Mucosa of descending colon (tissue), 3 donors: ENCODE data around the gene GKN1. TPM values are rescaled to one million over a fixed set of nuclear protein-coding genes. Genes with fewer than 3 reads are reported as not detected.
A peak's percentile ranks its signal among the peaks of the same experiment; 100 is the strongest.

Source experiments
- ATAC-seq: fragments of 200-7000 bp; cut with Tn5 transposase; one replicate; pipeline ENCODE4 v1.9.1; 2020; ENCODE audit warnings: mild to moderate bottlenecking, moderate library complexity
- DNase-seq, 3 donors: peaks; one replicate each; pipeline ENCODE4 v3.0.0-alpha.2; 2020
- H3K36me3 ChIP-seq: fragments of 200-600 bp; one replicate; pipeline ENCODE4 v1.8.0; 2021; ENCODE audit warnings: low read depth, mild to moderate bottlenecking
- H3K4me1 ChIP-seq: fragments of 200-600 bp; one replicate; pipeline ENCODE4 v1.8.0; 2021; ENCODE audit warnings: low read depth, mild to moderate bottlenecking
- H3K4me3 ChIP-seq: fragments of 200-600 bp; one replicate; pipeline ENCODE4 v1.8.0; 2021; ENCODE audit warnings: mild to moderate bottlenecking
- H3K9me3 ChIP-seq: fragments of 200-600 bp; one replicate; pipeline ENCODE4 v1.8.0; 2021; ENCODE audit warnings: mild to moderate bottlenecking
- intact Hi-C, 2 donors: fragments of 100-400 bp; cut with DNase I in 1 of 2; cut with micrococcal nuclease in 1 of 2; formaldehyde crosslinking; loops; one replicate each; pipeline versions ENCODE4 v1.11.0 to v1.11.1; 2022; cut with DNase I, micrococcal nuclease
- long read RNA-seq, 2 donors: library from polyadenylated mRNA; unstranded; transcript quantifications; one replicate each; pipeline ENCODE4 v2.0.0, GENCODE V29; 2019 to 2021
- total RNA-seq, 3 donors: library from RNA; stranded (reverse); fragmentation: NEBNext Ultra II Directional in 2 of 3; extraction: Animal tissue kit (Norgen Biotek cat#: 25700) in 2 of 3; gene quantifications; one replicate each; pipeline versions ENCODE4 v1.2.1 to v1.2.4, GENCODE V29; 2021 to 2023
- TF ChIP-seq, protein P1 (sequence below): fragments of 200-600 bp; IDR thresholded peaks from one replicate; pipeline ENCODE4 v1.8.0; 2022; ENCODE audit warnings: antibody characterized with exemption, mild to moderate bottlenecking
- donor health status: DM: no; HTN: no; CAD: no; lungs with moderate emphysema.
- donor health status: DM: no; HTN: no; CAD: no.
- donor health status: DM: no; HTN: yes; CAD: no.

Gene GKN1, protein sequence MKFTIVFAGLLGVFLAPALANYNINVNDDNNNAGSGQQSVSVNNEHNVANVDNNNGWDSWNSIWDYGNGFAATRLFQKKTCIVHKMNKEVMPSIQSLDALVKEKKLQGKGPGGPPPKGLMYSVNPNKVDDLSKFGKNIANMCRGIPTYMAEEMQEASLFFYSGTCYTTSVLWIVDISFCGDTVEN
- not detected for total RNA-seq
- long read RNA-seq, donor 1: 0 reads
- long read RNA-seq, donor 2: 0 reads

DNA sequence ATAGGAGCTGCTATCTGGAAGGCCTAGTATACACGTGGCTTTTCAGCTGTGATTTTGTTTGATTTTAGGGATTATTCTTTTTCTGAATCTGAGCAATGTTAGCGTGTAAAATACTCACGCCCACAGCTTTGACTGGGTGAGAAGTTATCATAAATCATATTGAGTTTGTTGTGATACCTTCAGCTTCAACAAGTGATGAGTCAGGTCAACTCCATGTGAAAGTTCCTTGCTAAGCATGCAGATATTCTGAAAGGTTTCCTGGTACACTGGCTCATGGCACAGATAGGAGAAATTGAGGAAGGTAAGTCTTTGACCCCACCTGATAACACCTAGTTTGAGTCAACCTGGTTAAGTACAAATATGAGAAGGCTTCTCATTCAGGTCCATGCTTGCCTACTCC lies at the start of gene GKN1:
GKN1 (plus strand) TSS at position 386 of the 400 bp plus-strand sequence. CDS start 42 bp downstream, outside the sequence.
- Histone ChIP-seq H3K4me1 (no peaks in the 10 kb centered on the region), H3K4me3 (no peak within 1 kb of the TSS), H3K36me3 (no peaks in the 10 kb centered on the region), H3K9me3 (no peaks in the 10 kb centered on the region)
- TF ChIP-seq, protein P1, sequence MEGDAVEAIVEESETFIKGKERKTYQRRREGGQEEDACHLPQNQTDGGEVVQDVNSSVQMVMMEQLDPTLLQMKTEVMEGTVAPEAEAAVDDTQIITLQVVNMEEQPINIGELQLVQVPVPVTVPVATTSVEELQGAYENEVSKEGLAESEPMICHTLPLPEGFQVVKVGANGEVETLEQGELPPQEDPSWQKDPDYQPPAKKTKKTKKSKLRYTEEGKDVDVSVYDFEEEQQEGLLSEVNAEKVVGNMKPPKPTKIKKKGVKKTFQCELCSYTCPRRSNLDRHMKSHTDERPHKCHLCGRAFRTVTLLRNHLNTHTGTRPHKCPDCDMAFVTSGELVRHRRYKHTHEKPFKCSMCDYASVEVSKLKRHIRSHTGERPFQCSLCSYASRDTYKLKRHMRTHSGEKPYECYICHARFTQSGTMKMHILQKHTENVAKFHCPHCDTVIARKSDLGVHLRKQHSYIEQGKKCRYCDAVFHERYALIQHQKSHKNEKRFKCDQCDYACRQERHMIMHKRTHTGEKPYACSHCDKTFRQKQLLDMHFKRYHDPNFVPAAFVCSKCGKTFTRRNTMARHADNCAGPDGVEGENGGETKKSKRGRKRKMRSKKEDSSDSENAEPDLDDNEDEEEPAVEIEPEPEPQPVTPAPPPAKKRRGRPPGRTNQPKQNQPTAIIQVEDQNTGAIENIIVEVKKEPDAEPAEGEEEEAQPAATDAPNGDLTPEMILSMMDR: no peak
- intact Hi-C loops: no loop called here
- ATAC-seq: no peak
- no peak for DNase-seq

DNA sequence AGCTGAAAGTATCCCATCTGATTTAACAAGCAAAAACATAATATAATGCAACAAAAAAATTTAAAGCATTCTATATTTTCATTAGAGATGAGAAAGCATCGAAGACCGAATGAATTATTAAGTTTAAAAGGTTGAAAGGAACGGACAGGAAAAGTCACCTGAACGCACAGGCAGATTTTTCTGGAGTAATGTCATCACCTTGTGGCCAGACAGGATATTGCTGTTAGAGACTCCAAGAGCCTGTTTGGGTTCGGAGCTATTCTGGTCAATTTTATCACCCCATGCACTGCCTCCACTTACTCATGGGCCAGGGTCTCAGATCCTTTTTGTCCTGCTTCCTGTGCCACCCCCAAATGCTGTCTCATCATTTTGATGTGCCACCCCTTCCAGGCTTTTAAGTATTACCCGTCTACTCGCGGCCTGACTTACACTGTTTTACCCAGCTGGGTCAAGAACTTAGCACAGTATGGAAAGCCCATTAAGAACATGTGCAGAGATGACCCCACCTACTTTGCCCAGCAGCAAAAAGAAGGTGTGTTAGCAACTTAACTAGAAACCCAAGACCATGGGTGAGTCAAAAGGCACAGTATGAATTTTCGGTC lies 49.0 kb upstream of the GKN1 start:
- H3K9me3 ChIP-seq: no peaks in the 10 kb centered on the region
- intact Hi-C loops: loop anchor here (1.0 to 10.0 kb wide), 4 partner anchors 181 to 463 kb away; no protein-coding TSS in a partner anchor
- H3K4me1 ChIP-seq: no peaks in the 10 kb centered on the region
- no peaks in the 10 kb centered on the region for H3K36me3 ChIP-seq
- DNase-seq (peak in 1 of 3 donors; percentile 71), ATAC-seq (peak; percentile 72)
- TF ChIP-seq, protein P1: peak; percentile 70
- no peak overlapping the region for H3K4me3 ChIP-seq

DNA sequence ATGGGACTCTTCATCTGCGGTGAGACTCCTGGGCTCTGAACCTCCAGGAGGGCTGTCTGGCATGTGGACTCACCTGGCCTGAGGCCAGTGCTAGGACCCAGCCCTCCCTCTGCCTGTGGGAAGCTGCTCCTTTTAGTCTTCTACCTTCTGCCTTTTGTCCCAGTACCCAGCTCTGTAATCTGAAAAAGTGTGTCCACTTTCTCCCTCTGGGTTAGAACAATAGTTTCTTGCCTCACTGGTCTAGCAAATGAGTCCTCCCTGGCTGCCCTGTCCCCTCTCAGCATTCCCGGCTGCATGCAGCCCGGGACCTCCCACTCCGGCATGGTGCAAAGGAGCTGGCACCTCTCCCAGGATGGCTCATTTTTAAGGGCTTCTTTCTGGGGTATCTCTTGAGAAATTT lies 47.6 kb upstream of the GKN1 start:
- H3K4me1 ChIP-seq: no peaks in the 10 kb centered on the region
- TF ChIP-seq, protein P1: no peak
- H3K4me3 ChIP-seq: no peak overlapping the region
- no peak for DNase-seq
- intact Hi-C loops: loop anchor here (5.0 to 10.0 kb wide), 3 partner anchors 182 to 464 kb away; no protein-coding TSS in a partner anchor
- H3K9me3 ChIP-seq: no peaks in the 10 kb centered on the region
- no peaks in the 10 kb centered on the region for H3K36me3 ChIP-seq
- no peak for ATAC-seq

DNA sequence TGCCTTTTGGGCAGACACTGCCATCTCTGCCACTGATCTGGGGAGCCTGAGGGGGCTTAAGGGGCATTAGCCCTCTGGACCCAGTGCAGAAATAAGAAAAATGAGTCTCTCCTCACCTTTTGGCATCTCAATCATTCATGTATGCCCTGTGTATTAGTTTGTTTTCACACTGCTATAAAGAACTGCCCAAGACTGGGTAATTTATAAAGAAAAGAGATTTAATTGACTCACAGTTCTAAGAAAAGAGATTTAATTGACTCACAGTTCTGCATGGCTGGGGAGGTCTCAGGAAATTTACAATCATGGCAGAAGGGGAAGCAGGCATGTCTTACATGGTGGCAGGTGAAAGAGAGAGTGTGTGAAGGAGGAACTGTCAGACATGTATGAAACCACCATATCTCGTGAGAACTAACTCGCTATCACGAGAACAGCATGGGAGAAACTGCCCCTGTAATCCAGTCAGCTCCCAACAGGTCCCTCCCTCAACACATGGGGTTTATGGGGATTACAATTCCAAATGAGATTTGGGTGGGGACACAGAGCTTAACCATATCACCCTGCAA lies 43.2 kb upstream of the GKN1 start:
- DNase-seq (no peak), ATAC-seq (no peak)
- TF ChIP-seq, protein P1: no peak
- Histone ChIP-seq H3K4me3 (no peak overlapping the region), H3K9me3 (no peaks in the 10 kb centered on the region), H3K36me3 (no peaks in the 10 kb centered on the region), H3K4me1 (no peaks in the 10 kb centered on the region)
- intact Hi-C loops: no loop called here

DNA sequence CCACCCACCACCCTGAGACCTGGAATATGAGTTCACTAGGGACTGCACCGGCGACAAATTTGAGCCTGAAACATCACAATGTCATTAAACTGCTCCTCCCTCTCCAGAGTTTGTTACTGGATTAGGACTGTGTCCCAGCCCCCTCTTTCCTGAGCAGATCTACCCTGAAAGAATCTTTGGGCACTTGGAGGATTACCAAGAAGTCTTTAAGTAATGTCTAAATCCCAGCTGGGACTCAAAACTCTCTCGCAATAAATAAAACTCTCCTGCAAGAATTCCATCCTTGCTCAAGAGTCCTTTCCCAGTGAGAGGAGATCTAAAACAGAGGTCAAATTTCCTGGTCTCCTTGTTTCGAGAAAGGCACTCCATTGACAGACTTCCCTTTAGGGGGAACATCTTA lies 42.6 kb upstream of the GKN1 start:
- DNase-seq (no peak), ATAC-seq (no peak)
- TF ChIP-seq, protein P1: no peak
- no peaks in the 10 kb centered on the region for H3K9me3 ChIP-seq
- intact Hi-C loops: no loop called here
- no peak overlapping the region for H3K4me3 ChIP-seq
- no peaks in the 10 kb centered on the region for H3K36me3 ChIP-seq
- no peaks in the 10 kb centered on the region for H3K4me1 ChIP-seq
